Mucosa of descending colon (tissue), 3 donors: ENCODE measurements around the gene CXCL14. TPM values are rescaled to one million over a fixed set of nuclear protein-coding genes. Genes with fewer than 3 reads are reported as not detected.

Experiments used
- ATAC-seq: fragments of 200-7000 bp; cut with Tn5 transposase; one replicate; pipeline ENCODE4 v1.9.1; 2020; ENCODE audit warnings: mild to moderate bottlenecking, moderate library complexity
- DNase-seq, 3 donors: peaks; one replicate each; pipeline ENCODE4 v3.0.0-alpha.2; 2020
- H3K36me3 ChIP-seq: fragments of 200-600 bp; one replicate; pipeline ENCODE4 v1.8.0; 2021; ENCODE audit warnings: low read depth, mild to moderate bottlenecking
- H3K4me1 ChIP-seq: fragments of 200-600 bp; one replicate; pipeline ENCODE4 v1.8.0; 2021; ENCODE audit warnings: low read depth, mild to moderate bottlenecking
- H3K4me3 ChIP-seq: fragments of 200-600 bp; one replicate; pipeline ENCODE4 v1.8.0; 2021; ENCODE audit warnings: mild to moderate bottlenecking
- H3K9me3 ChIP-seq: fragments of 200-600 bp; one replicate; pipeline ENCODE4 v1.8.0; 2021; ENCODE audit warnings: mild to moderate bottlenecking
- CTCF ChIP-seq: fragments of 200-600 bp; IDR thresholded peaks from one replicate; pipeline ENCODE4 v1.8.0; 2022; ENCODE audit warnings: antibody characterized with exemption, mild to moderate bottlenecking
- intact Hi-C, 2 donors: fragments of 100-400 bp; cut with DNase I in 1 of 2; cut with micrococcal nuclease in 1 of 2; formaldehyde crosslinking; loops; one replicate each; pipeline versions ENCODE4 v1.11.0 to v1.11.1; 2022; cut with DNase I, micrococcal nuclease
- total RNA-seq, 3 donors: library from RNA; stranded (reverse); fragmentation: NEBNext Ultra II Directional in 2 of 3; extraction: Animal tissue kit (Norgen Biotek cat#: 25700) in 2 of 3; gene quantifications; one replicate each; pipeline versions ENCODE4 v1.2.1 to v1.2.4, GENCODE V29; 2021 to 2023
- donor health status: DM: no; HTN: no; CAD: no; lungs with moderate emphysema.
- donor health status: DM: no; HTN: no; CAD: no.
- donor health status: DM: no; HTN: yes; CAD: no.

Gene CXCL14
- total RNA-seq, 3 donors from 2014 or later: 16.7 to 61.6 (median 24.2) TPM

GRCh38 chr5:135571902-135572301 lies 6.9 kb downstream of the CXCL14 start:
- intact Hi-C loops: no loop called here
- H3K9me3 ChIP-seq: no peaks in the 10 kb centered on the region
- no peaks in the 10 kb centered on the region for H3K36me3 ChIP-seq
- ATAC-seq (no peak), DNase-seq (no peak)
- no peak overlapping the region for H3K4me3 ChIP-seq
- no peak for TF ChIP-seq CTCF
- no peaks in the 10 kb centered on the region for H3K4me1 ChIP-seq

GRCh38 chr5:135571066-135571609 lies 7.7 kb downstream of the CXCL14 start:
- no peaks in the 10 kb centered on the region for H3K36me3 ChIP-seq
- DNase-seq (no peak), ATAC-seq (no peak)
- no peaks in the 10 kb centered on the region for H3K9me3 ChIP-seq
- intact Hi-C loops: no loop called here
- H3K4me1 ChIP-seq: no peaks in the 10 kb centered on the region
- no peak for TF ChIP-seq CTCF
- no peak overlapping the region for H3K4me3 ChIP-seq

GRCh38 chr5:135570453-135570764 lies 8.4 kb downstream of the CXCL14 start:
- no peak overlapping the region for H3K4me3 ChIP-seq
- H3K9me3 ChIP-seq: no peaks in the 10 kb centered on the region
- intact Hi-C loops: no loop called here
- no peak for ATAC-seq
- H3K4me1 ChIP-seq: no peaks in the 10 kb centered on the region
- H3K36me3 ChIP-seq: no peaks in the 10 kb centered on the region
- no peak for TF ChIP-seq CTCF
- no peak for DNase-seq

GRCh38 chr5:135569755-135570452 lies 8.9 kb downstream of the CXCL14 start:
- intact Hi-C loops: loop anchor here in 1 of 2 donors (10.0 kb wide), 1 partner anchor 155 kb away; no protein-coding TSS in a partner anchor
- Histone ChIP-seq H3K4me1 (no peaks in the 10 kb centered on the region), H3K4me3 (no peak overlapping the region), H3K36me3 (no peaks in the 10 kb centered on the region), H3K9me3 (no peaks in the 10 kb centered on the region)
- ATAC-seq: peak; percentile 64
- no peak for TF ChIP-seq CTCF
- DNase-seq: peak in 2 of 3 donors; percentile 47 to 53

- intact Hi-C loops: loop anchor here in 1 of 2 donors (10.0 kb wide), 1 partner anchor 156 kb away; no protein-coding TSS in a partner anchor
- no peaks in the 10 kb centered on the region for H3K4me1 ChIP-seq
- DNase-seq: no peak
- no peaks in the 10 kb centered on the region for H3K9me3 ChIP-seq
- H3K4me3 ChIP-seq: no peak overlapping the region
- no peak for TF ChIP-seq CTCF
- no peaks in the 10 kb centered on the region for H3K36me3 ChIP-seq
- ATAC-seq: no peak
Observed at GRCh38 chr5:135568923-135569360, 9.8 kb downstream of the CXCL14 start.
